Natural killer cell (primary cell): ENCODE data around the gene DAPP1. TPM values are rescaled to one million over a fixed set of nuclear protein-coding genes. Genes with fewer than 3 reads are reported as not detected.

Source experiments
- ATAC-seq, 3 donors: fragments of 150-1000 bp in 2 of 3; fragments of 200-7000 bp in 1 of 3; cut with Tn5 transposase; 1 replicate in 1 of 3; 2 replicates in 2 of 3; pipeline ENCODE4 v1.10.0; 2021; ENCODE audit warnings: mild to moderate bottlenecking in 2 of 3, moderate library complexity in 2 of 3
- DNase-seq, 2 donors: peaks; one replicate each; pipeline versions ENCODE4 v3.0.0 to v3.0.0-alpha.2; 2013 to 2021; ENCODE audit warnings: mixed read lengths in 1 of 2
- H3K27ac ChIP-seq: one replicate; pipeline ENCODE4 v1.5.1; 2013; ENCODE audit warnings: mild to moderate bottlenecking, low read length
- H3K27me3 ChIP-seq: one replicate; pipeline ENCODE4 v1.6.1; 2013; ENCODE audit warnings: low read length; ENCODE audit not compliant: control insufficient read depth, insufficient read depth
- H3K36me3 ChIP-seq: one replicate; pipeline ENCODE4 v1.6.1; 2013; ENCODE audit warnings: low read length; ENCODE audit not compliant: control insufficient read depth, insufficient read depth
- H3K4me1 ChIP-seq: one replicate; pipeline ENCODE4 v1.6.1; 2013; ENCODE audit warnings: low read length; ENCODE audit not compliant: control insufficient read depth, insufficient read depth
- H3K4me3 ChIP-seq: one replicate; pipeline ENCODE4 v1.5.1; 2013; ENCODE audit warnings: low read length
- H3K9me3 ChIP-seq: one replicate; pipeline ENCODE4 v1.6.1; 2013; ENCODE audit warnings: low read length; ENCODE audit not compliant: control insufficient read depth, insufficient read depth
- H3K27ac Mint-ChIP-seq, 2 donors: one replicate each; pipeline ENCODE4 v1.8.0; 2022; ENCODE audit warnings: mild to moderate bottlenecking in 2 of 2, mixed read lengths in 2 of 2, moderate library complexity in 1 of 2
- H3K27me3 Mint-ChIP-seq, 2 donors: one replicate each; pipeline ENCODE4 v1.8.0; 2022; ENCODE audit warnings: low read depth in 2 of 2, mixed read lengths in 2 of 2
- H3K36me3 Mint-ChIP-seq: one replicate; pipeline ENCODE4 v1.8.0; 2022; ENCODE audit warnings: mixed read lengths
- H3K4me1 Mint-ChIP-seq, 2 donors: one replicate each; pipeline ENCODE4 v1.8.0; 2022; ENCODE audit warnings: mixed read lengths in 2 of 2
- H3K4me3 Mint-ChIP-seq: one replicate; pipeline ENCODE4 v1.8.0; 2022; ENCODE audit warnings: mild to moderate bottlenecking, moderate library complexity, mixed read lengths
- H3K9me3 Mint-ChIP-seq, 2 donors: one replicate each; pipeline ENCODE4 v1.8.0; 2022; ENCODE audit warnings: mixed read lengths in 2 of 2
- WGBS: methylation state at CpG from one replicate; pipeline ENCODE4 v1.1.7; 2013; ENCODE audit warnings: missing lambda C conversion rate; ENCODE audit not compliant: insufficient coverage; 5-methylcytosine and 5-hydroxymethylcytosine counted together
- intact Hi-C: fragments of 100-400 bp; cut with micrococcal nuclease; formaldehyde crosslinking; loops from one replicate; pipeline ENCODE4 v1.14.2; 2022
- total RNA-seq, 4 donors: library from RNA; stranded (reverse); fragments of 120-200 nt in 1 of 4; gene quantifications; one replicate each; pipeline versions ENCODE4 v1.2.3 to v1.2.4, GENCODE V29; 2013 to 2022
- TF ChIP-seq, protein P1 (sequence below): fragments of 200-600 bp; IDR thresholded peaks from one replicate; pipeline ENCODE4 v1.8.0; 2022; ENCODE audit warnings: antibody characterized with exemption

DAPP1 gene
- total RNA-seq, 3 donors from 2014 or later (not counting 1 experiment from before 2014, with no cell fraction given) = 5.9 to 7.3 (median 6.8) TPM

DNA sequence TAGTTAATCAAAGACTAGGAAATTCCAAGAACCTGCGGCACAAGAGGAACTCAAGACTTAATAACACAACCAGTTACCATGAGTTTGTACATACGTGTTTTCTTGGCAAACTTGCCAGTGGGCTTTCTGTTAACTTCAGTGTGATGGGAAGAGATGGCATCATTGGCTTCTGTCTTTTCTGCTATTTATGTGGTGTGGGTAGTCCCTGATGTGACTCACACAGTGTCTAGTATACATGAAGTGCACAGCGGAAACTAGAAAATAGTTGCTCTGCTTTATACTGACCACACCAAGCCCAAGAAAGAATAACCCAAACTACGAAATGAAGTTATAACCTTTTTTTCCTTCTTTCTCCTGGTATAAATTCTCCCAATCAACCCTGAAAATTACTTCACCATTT lies 24.5 kb downstream of the DAPP1 start:
- H3K4me1 ChIP-seq = no peaks in the 10 kb centered on the region
- DNase-seq = no peak
- H3K36me3 ChIP-seq = peaks cover 15% of the 10 kb centered on the region
- Mint-ChIP-seq H3K27me3 (no peaks in the 10 kb centered on the region), H3K9me3 (no peaks in the 10 kb centered on the region), H3K4me3 (no peak overlapping the region), H3K4me1 (no peaks in the 10 kb centered on the region), H3K27ac (no peak overlapping the region), H3K36me3 (no peaks in the 10 kb centered on the region)
- no peaks in the 10 kb centered on the region for H3K9me3 ChIP-seq
- intact Hi-C loops = no loop called here
- WGBS = 74% methylated on average over 4 of the region's 4 CpGs
- H3K4me3 ChIP-seq = no peak overlapping the region
- TF ChIP-seq, protein P1, sequence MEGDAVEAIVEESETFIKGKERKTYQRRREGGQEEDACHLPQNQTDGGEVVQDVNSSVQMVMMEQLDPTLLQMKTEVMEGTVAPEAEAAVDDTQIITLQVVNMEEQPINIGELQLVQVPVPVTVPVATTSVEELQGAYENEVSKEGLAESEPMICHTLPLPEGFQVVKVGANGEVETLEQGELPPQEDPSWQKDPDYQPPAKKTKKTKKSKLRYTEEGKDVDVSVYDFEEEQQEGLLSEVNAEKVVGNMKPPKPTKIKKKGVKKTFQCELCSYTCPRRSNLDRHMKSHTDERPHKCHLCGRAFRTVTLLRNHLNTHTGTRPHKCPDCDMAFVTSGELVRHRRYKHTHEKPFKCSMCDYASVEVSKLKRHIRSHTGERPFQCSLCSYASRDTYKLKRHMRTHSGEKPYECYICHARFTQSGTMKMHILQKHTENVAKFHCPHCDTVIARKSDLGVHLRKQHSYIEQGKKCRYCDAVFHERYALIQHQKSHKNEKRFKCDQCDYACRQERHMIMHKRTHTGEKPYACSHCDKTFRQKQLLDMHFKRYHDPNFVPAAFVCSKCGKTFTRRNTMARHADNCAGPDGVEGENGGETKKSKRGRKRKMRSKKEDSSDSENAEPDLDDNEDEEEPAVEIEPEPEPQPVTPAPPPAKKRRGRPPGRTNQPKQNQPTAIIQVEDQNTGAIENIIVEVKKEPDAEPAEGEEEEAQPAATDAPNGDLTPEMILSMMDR = no peak
- ATAC-seq = no peak
- H3K27me3 ChIP-seq = no peaks in the 10 kb centered on the region
- H3K27ac ChIP-seq = no peak overlapping the region

DNA sequence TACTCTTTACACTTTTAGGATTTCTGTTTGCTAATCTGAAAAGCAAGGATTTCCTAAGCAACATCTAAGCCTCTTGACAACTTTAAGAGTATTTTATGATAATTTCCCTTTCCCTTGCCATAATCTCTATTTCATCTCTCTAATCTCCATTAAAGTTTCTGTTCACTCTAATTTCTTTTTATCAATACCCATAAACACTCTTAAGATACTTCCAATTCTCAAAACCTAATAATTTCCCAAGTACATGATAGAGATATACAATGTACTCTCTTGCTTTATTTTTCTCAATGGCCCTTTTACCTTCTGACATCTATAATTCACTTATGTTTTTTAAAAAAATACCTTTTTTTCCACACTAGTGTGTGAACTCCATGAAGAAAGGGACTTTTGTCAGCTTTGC lies 26.8 kb downstream of the DAPP1 start:
- Histone ChIP-seq H3K4me3 (no peak overlapping the region), H3K27ac (no peak overlapping the region), H3K4me1 (no peaks in the 10 kb centered on the region), H3K27me3 (no peaks in the 10 kb centered on the region), H3K9me3 (no peaks in the 10 kb centered on the region), H3K36me3 (peaks cover 4% of the 10 kb centered on the region)
- no peak overlapping the region for H3K4me3 Mint-ChIP-seq
- H3K36me3 Mint-ChIP-seq = no peaks in the 10 kb centered on the region
- no peak overlapping the region for H3K27ac Mint-ChIP-seq
- no peaks in the 10 kb centered on the region for H3K9me3 Mint-ChIP-seq
- H3K27me3 Mint-ChIP-seq = no peaks in the 10 kb centered on the region
- intact Hi-C loops = no loop called here
- TF ChIP-seq, protein P1 = no peak
- ATAC-seq = no peak
- DNase-seq = no peak
- H3K4me1 Mint-ChIP-seq = no peaks in the 10 kb centered on the region

DNA sequence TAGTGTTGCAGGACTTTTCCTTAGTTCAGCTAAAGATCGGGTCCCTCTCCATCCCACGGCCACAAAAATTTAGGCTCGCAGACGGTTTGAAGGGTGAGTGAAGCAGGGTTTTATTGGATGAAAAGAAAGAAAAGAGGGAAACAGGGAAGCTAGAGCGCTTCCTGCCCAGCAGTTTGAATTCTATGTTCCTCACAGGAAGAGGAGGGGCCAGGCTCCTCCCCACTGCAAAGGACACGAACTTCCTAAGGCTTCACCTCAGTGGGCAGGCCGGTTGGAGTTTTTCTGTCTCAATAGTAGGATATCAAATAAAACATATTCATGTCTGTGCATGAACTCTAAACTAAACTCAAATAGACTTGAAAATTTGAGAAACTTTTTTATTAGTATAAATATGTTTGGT lies 27.4 kb downstream of the DAPP1 start:
- DNase-seq (no peak), ATAC-seq (no peak)
- TF ChIP-seq, protein P1 = no peak
- WGBS = 98% methylated on average over 5 of the region's 7 CpGs
- Histone ChIP-seq H3K9me3 (no peaks in the 10 kb centered on the region), H3K4me1 (no peaks in the 10 kb centered on the region), H3K27ac (no peak overlapping the region), H3K27me3 (no peaks in the 10 kb centered on the region), H3K4me3 (no peak overlapping the region), H3K36me3 (peaks cover 4% of the 10 kb centered on the region)
- intact Hi-C loops = no loop called here
- Mint-ChIP-seq H3K27me3 (no peaks in the 10 kb centered on the region), H3K4me1 (no peaks in the 10 kb centered on the region), H3K9me3 (no peaks in the 10 kb centered on the region), H3K4me3 (no peak overlapping the region), H3K27ac (no peak overlapping the region), H3K36me3 (no peaks in the 10 kb centered on the region)

DNA sequence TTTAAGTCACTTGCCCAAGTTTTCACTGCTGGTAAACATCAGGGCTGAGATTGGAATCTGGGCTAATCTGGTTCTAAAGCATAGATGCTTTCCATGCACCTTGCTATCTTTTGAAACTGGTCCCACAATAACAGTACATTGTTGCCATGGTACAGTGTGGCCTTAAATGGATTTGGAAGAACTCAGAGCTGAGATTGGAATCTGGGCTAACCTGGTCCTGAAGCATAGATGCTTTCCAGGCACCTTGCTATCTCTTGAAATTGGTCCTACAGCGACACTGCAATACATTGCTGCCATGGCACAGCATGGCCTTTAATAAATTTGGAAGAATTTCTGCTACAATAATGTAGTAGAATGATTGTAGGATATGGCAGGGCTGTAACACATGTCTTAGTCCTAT lies 28.6 kb downstream of the DAPP1 start:
- no peaks in the 10 kb centered on the region for H3K27me3 Mint-ChIP-seq
- H3K9me3 Mint-ChIP-seq = no peaks in the 10 kb centered on the region
- no peaks in the 10 kb centered on the region for H3K4me1 Mint-ChIP-seq
- Histone ChIP-seq H3K27me3 (no peaks in the 10 kb centered on the region), H3K4me1 (no peaks in the 10 kb centered on the region), H3K27ac (no peak overlapping the region), H3K9me3 (no peaks in the 10 kb centered on the region), H3K4me3 (no peak overlapping the region), H3K36me3 (peaks cover 4% of the 10 kb centered on the region)
- intact Hi-C loops = no loop called here
- no peak for ATAC-seq
- WGBS = 100% methylated on average over 1 of the region's 1 CpG
- no peak overlapping the region for H3K27ac Mint-ChIP-seq
- H3K36me3 Mint-ChIP-seq = no peaks in the 10 kb centered on the region
- no peak overlapping the region for H3K4me3 Mint-ChIP-seq
- DNase-seq = no peak
- TF ChIP-seq, protein P1 = no peak
